ENCODE results near the gene ZSWIM9.

GRCh38 chr19:48122421-48122820 lies 48.1 kb upstream of the ZSWIM9 start:
- no peak for TF ChIP-seq CTCF (IDR thresholded peaks at IDR 0.05)
- TF ChIP-seq POLR2A (IDR thresholded peaks at IDR 0.05) = no peak

Data from thyroid gland (tissue), 4 donors.